ENCODE measurements around the gene MPV17.

The MPV17 gene

GRCh38 chr2:27263287-27264252 lies 59.3 kb downstream of the MPV17 start:
- DNase-seq: no peak

- no peak for DNase-seq
Measured at GRCh38 chr2:27262379-27263286, 60.3 kb downstream of the MPV17 start, which contains the start of gene SLC30A3. Gene SLC30A3, minus strand, starts transcription at chr2:27263047. Its CDS starts 141 bp downstream, at chr2:27262906.

GRCh38 chr2:27261926-27262298 lies 61.0 kb downstream of the MPV17 start:
- DNase-seq: no peak

GRCh38 chr2:27261241-27261925 lies 61.5 kb downstream of the MPV17 start:
- DNase-seq: no peak

Data from GF-D8 (cell line).